MM.1S (cell line): Measurements from ENCODE around the gene FAM47E.

ENCODE experiments used
- DNase-seq: peaks from one replicate; pipeline ENCODE4 v3.0.0-alpha.2; 2015
- H2AFZ ChIP-seq: fragments of 300-600 bp; sonication (generic); 2 replicates; pipeline ENCODE4 v1.6.0; 2016; ENCODE audit warnings: antibody characterized with exemption, low read length
- H3F3A ChIP-seq: fragments of 300-600 bp; sonication (generic); 2 replicates; pipeline ENCODE4 v1.6.1; 2016; ENCODE audit warnings: mild to moderate bottlenecking, antibody characterized with exemption, low read length, moderate library complexity, mixed read lengths; ENCODE audit not compliant: insufficient read depth
- H3K27ac ChIP-seq: fragments of 300-600 bp; sonication (generic); 2 replicates; pipeline ENCODE4 v1.5.1; 2016; ENCODE audit warnings: mild to moderate bottlenecking, low read length
- H3K27me3 ChIP-seq: fragments of 300-600 bp; sonication (generic); replicated peaks from 2 replicates; pipeline ENCODE4 v1.6.0; 2016; ENCODE audit warnings: low read length; ENCODE audit not compliant: insufficient read depth
- H3K36me3 ChIP-seq: fragments of 300-600 bp; sonication (generic); replicated peaks from 2 replicates; pipeline ENCODE4 v1.6.1; 2016; ENCODE audit warnings: mild to moderate bottlenecking, low read length, mixed read lengths; ENCODE audit not compliant: insufficient read depth
- H3K4me1 ChIP-seq: fragments of 300-600 bp; sonication (generic); 2 replicates; pipeline ENCODE4 v1.6.1; 2016; ENCODE audit warnings: low read length, mixed read lengths
- H3K4me2 ChIP-seq: fragments of 300-600 bp; sonication (generic); 2 replicates; pipeline ENCODE4 v1.6.0; 2016; ENCODE audit warnings: low read depth, low read length
- H3K4me3 ChIP-seq: fragments of 300-600 bp; sonication (generic); 2 replicates; pipeline ENCODE4 v1.5.1; 2016; ENCODE audit warnings: low read length, mixed read lengths
- H3K79me2 ChIP-seq: fragments of 300-600 bp; sonication (generic); 2 replicates; pipeline ENCODE4 v1.6.1; 2016; ENCODE audit warnings: mixed run types, low read length, mixed read lengths
- H3K9ac ChIP-seq: fragments of 300-600 bp; sonication (generic); 2 replicates; pipeline ENCODE4 v1.6.1; 2016; ENCODE audit warnings: low read length, mixed read lengths
- H3K9me2 ChIP-seq: fragments of 300-600 bp; sonication (generic); replicated peaks from 2 replicates; pipeline ENCODE4 v1.6.1; 2016; ENCODE audit warnings: mild to moderate bottlenecking, low read length, mixed read lengths; ENCODE audit not compliant: insufficient read depth
- H3K9me3 ChIP-seq: fragments of 300-600 bp; sonication (generic); replicated peaks from 2 replicates; pipeline ENCODE4 v1.6.1; 2016; ENCODE audit warnings: mild to moderate bottlenecking, low read length, mixed read lengths; ENCODE audit not compliant: insufficient read depth
- H4K20me1 ChIP-seq: fragments of 300-600 bp; sonication (generic); 2 replicates; pipeline ENCODE4 v1.6.1; 2016; ENCODE audit warnings: mild to moderate bottlenecking, low read length, moderate library complexity, mixed read lengths; ENCODE audit not compliant: insufficient read depth
- EZH2 ChIP-seq: fragments of 300-600 bp; sonication (generic); optimal IDR thresholded peaks from 2 replicates; pipeline ENCODE3; 2017; ENCODE audit warnings: low read depth, mild to moderate bottlenecking, antibody characterized with exemption, low read length, mixed read lengths
- EZH2phosphoT487 ChIP-seq: fragments of 300-600 bp; sonication (generic); IDR thresholded peaks from 2 replicates; pipeline ENCODE4 v1.6.1; 2018; ENCODE audit warnings: antibody characterized with exemption, low read length
- TF ChIP-seq, protein P1 (sequence below): fragments of 300-600 bp; sonication (generic); IDR thresholded peaks from 2 replicates; pipeline ENCODE4 v1.5.1; 2016; ENCODE audit warnings: antibody characterized with exemption, low read length, mixed read lengths

Gene FAM47E

DNA sequence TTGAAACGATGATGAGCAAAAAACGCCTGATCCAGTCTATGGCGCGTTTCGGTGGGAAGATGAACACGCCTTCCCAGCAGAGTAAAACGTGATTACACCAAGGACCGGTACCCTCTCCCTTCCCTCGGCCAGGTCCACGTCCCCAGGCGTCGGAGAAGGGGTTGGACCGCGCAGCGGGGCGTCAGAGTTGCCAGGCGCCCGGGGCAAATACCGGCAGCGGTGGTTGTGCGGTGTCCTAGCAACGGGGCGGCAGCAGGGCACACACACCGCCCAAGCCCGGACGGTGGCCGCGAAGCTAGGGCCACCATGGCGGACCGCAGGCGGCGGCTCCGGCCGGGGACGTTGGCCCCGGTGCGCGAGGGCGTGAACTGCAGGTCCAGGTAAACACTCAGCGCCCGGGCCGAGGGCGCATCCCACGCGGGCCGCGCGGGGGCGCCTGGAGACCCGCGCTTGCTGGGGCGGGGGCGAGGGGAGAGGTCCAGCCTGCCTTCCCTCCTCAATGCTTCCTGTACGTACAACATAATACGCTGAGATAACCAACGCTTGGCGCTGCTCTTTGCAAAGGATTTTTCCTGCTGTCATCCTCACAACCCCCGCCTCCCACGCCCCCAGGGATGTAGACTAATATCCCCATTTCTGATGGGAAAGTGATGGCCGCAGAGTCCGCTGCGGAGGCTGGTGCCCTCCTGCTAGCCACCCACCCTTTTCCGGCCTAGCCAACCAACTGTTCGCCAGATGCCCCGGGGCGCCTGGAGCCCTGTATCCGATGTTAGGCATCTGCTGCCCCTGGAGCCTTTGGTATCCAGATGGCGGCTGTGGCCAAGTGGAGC, at the start of gene FAM47E:
TSS of gene FAM47E (plus strand) at position 281 of the 830 bp plus-strand sequence. CDS start at position 307, 26 bp downstream.
- peak within 1 kb of the TSS; percentile 67 for H3K4me3 ChIP-seq
- no peaks in the 10 kb centered on the region for H3F3A ChIP-seq
- peak within 1 kb of the TSS; percentile 98 for H3K4me2 ChIP-seq
- H3K9me2 ChIP-seq = no peaks in the 10 kb centered on the region
- TF ChIP-seq, protein P1, sequence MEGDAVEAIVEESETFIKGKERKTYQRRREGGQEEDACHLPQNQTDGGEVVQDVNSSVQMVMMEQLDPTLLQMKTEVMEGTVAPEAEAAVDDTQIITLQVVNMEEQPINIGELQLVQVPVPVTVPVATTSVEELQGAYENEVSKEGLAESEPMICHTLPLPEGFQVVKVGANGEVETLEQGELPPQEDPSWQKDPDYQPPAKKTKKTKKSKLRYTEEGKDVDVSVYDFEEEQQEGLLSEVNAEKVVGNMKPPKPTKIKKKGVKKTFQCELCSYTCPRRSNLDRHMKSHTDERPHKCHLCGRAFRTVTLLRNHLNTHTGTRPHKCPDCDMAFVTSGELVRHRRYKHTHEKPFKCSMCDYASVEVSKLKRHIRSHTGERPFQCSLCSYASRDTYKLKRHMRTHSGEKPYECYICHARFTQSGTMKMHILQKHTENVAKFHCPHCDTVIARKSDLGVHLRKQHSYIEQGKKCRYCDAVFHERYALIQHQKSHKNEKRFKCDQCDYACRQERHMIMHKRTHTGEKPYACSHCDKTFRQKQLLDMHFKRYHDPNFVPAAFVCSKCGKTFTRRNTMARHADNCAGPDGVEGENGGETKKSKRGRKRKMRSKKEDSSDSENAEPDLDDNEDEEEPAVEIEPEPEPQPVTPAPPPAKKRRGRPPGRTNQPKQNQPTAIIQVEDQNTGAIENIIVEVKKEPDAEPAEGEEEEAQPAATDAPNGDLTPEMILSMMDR = peak; percentile 56
- no peak for TF ChIP-seq EZH2phosphoT487
- no peak for TF ChIP-seq EZH2
- H3K9me3 ChIP-seq = no peaks in the 10 kb centered on the region
- peak; percentile 69 for DNase-seq
- no peaks in the 10 kb centered on the region for H3K79me2 ChIP-seq
- H3K36me3 ChIP-seq = no peaks in the 10 kb centered on the region
- H3K27ac ChIP-seq = no peak within 1 kb of the TSS
- H4K20me1 ChIP-seq = no peaks in the 10 kb centered on the region
- no peaks in the 10 kb centered on the region; the same call in 1 of the 2 replicates for H3K4me1 ChIP-seq
- peak within 1 kb of the TSS; percentile 71 for H3K9ac ChIP-seq
- no peaks in the 10 kb centered on the region for H3K27me3 ChIP-seq
- H2AFZ ChIP-seq = peak within 1 kb of the TSS; percentile 86

- H3K36me3 ChIP-seq = no peaks in the 10 kb centered on the region
- no peaks in the 10 kb centered on the region for H3K9me2 ChIP-seq
- TF ChIP-seq EZH2phosphoT487 (no peak), EZH2 (no peak)
- TF ChIP-seq, protein P1 = no peak
- H4K20me1 ChIP-seq = no peaks in the 10 kb centered on the region
- no peak overlapping the region for H3K9ac ChIP-seq
- H3K27ac ChIP-seq = peak overlapping the region; percentile 22
- H3K27me3 ChIP-seq = no peaks in the 10 kb centered on the region
- H3F3A ChIP-seq = peaks cover 46% of the 10 kb centered on the region
- H3K4me3 ChIP-seq = 0 out of 2 replicates have a peak overlapping the region, but pooled peaks have one; percentile 15
- H3K4me1 ChIP-seq = peaks cover 80% of the 10 kb centered on the region
- peak overlapping the region; percentile 61 for H3K4me2 ChIP-seq
- H2AFZ ChIP-seq = no peak overlapping the region
- H3K79me2 ChIP-seq = peaks cover 83% of the 10 kb centered on the region
- no peaks in the 10 kb centered on the region for H3K9me3 ChIP-seq
- peak; percentile 49 for DNase-seq
Observed at GRCh38 chr4:76203541-76203940, 48.0 kb upstream of the FAM47E start.

- no peak for DNase-seq
- Histone ChIP-seq H3K4me3 (no peak overlapping the region), H3K9me2 (no peaks in the 10 kb centered on the region), H2AFZ (no peak overlapping the region), H3K9ac (no peak overlapping the region; the same call in 1 of the 2 replicates), H3F3A (peaks cover 35% of the 10 kb centered on the region), H4K20me1 (no peaks in the 10 kb centered on the region), H3K27me3 (no peaks in the 10 kb centered on the region), H3K36me3 (no peaks in the 10 kb centered on the region), H3K4me1 (peaks cover 84% of the 10 kb centered on the region), H3K27ac (no peak overlapping the region), H3K9me3 (no peaks in the 10 kb centered on the region), H3K79me2 (peaks cover 97% of the 10 kb centered on the region), H3K4me2 (peak overlapping the region; percentile 61)
- TF ChIP-seq EZH2 (no peak), EZH2phosphoT487 (no peak)
- TF ChIP-seq, protein P1 = no peak
Observed at GRCh38 chr4:76204936-76205335, 46.6 kb upstream of the FAM47E start.
